ENCODE measurements around the gene ST3GAL4. TPM values are rescaled to one million over a fixed set of nuclear protein-coding genes. Genes with fewer than 3 reads are reported as not detected.

Gene ST3GAL4
- total RNA-seq, 1 donor from 2014 or later, result 26.2 TPM

- DNase-seq (no peak), ATAC-seq (no peak)
- intact Hi-C loops (cut with DNase I), result no loop called here
- Histone ChIP-seq H3K4me1 (no peaks in the 10 kb centered on the region), H3K9me3 (no peaks in the 10 kb centered on the region), H3K4me3 (no peak overlapping the region), H3K27me3 (ENCODE audit: low read depth) (no peaks in the 10 kb centered on the region), H3K27ac (no peak overlapping the region), H3K36me3 (no peaks in the 10 kb centered on the region)
- TF ChIP-seq CTCF (IDR thresholded peaks at IDR 0.05), result no peak
These were observed 102.3 kb downstream of the ST3GAL4 start for GRCh38 chr11:126457817-126458216.

GRCh38 chr11:126459691-126460281 lies 104.3 kb downstream of the ST3GAL4 start:
- Histone ChIP-seq H3K9me3 (no peaks in the 10 kb centered on the region), H3K27me3 (ENCODE audit: low read depth) (no peaks in the 10 kb centered on the region), H3K36me3 (no peaks in the 10 kb centered on the region), H3K4me1 (peaks cover 4% of the 10 kb centered on the region), H3K4me3 (no peak overlapping the region), H3K27ac (no peak overlapping the region)
- ATAC-seq (no peak), DNase-seq (no peak)
- TF ChIP-seq CTCF (IDR thresholded peaks at IDR 0.05), result no peak
- intact Hi-C loops (cut with DNase I), result no loop called here

- ATAC-seq, result no peak
- no peak overlapping the region for H3K27ac ChIP-seq
- H3K4me1 ChIP-seq, result peaks cover 11% of the 10 kb centered on the region
- TF ChIP-seq CTCF (IDR thresholded peaks at IDR 0.05), result no peak
- no peaks in the 10 kb centered on the region for H3K27me3 ChIP-seq (ENCODE audit: low read depth)
- H3K4me3 ChIP-seq, result no peak overlapping the region
- no peaks in the 10 kb centered on the region for H3K9me3 ChIP-seq
- intact Hi-C loops (cut with DNase I), result no loop called here
- no peaks in the 10 kb centered on the region for H3K36me3 ChIP-seq
- no peak for DNase-seq
These were observed 105.1 kb downstream of the ST3GAL4 start for GRCh38 chr11:126460417-126461095.

GRCh38 chr11:126461096-126461440 lies 105.6 kb downstream of the ST3GAL4 start:
- Histone ChIP-seq H3K27me3 (ENCODE audit: low read depth) (no peaks in the 10 kb centered on the region), H3K36me3 (no peaks in the 10 kb centered on the region), H3K4me1 (peaks cover 16% of the 10 kb centered on the region), H3K4me3 (no peak overlapping the region), H3K27ac (no peak overlapping the region), H3K9me3 (no peaks in the 10 kb centered on the region)
- DNase-seq (no peak), ATAC-seq (no peak)
- no peak for TF ChIP-seq CTCF (IDR thresholded peaks at IDR 0.05)
- intact Hi-C loops (cut with DNase I), result no loop called here

- ATAC-seq (no peak), DNase-seq (no peak)
- intact Hi-C loops (cut with DNase I), result no loop called here
- Histone ChIP-seq H3K4me3 (no peak overlapping the region), H3K36me3 (no peaks in the 10 kb centered on the region), H3K4me1 (peaks cover 26% of the 10 kb centered on the region), H3K27ac (no peak overlapping the region), H3K27me3 (ENCODE audit: low read depth) (no peaks in the 10 kb centered on the region), H3K9me3 (no peaks in the 10 kb centered on the region)
- TF ChIP-seq CTCF (IDR thresholded peaks at IDR 0.05), result no peak
These were observed 106.5 kb downstream of the ST3GAL4 start for GRCh38 chr11:126461996-126462395.
